Endothelial cell of umbilical vein (primary cell): ENCODE data around the gene PLA2G4B. TPM values are rescaled to one million over a fixed set of nuclear protein-coding genes. Genes with fewer than 3 reads are reported as not detected.

Experiments used
- BruUV-seq: library from RNA; stranded (reverse); fragments of 400-500 nt; replicated peaks from 2 replicates; lab custom pipeline; 2021; lab: Mats Ljungman, UMichigan
- CTCF ChIA-PET: fragments of 300-600, 350-600 bp; sonication (Branson Sonifier 250); formaldehyde crosslinking; loops from one replicate; lab custom pipeline; 2021; ENCODE audit warnings: antibody characterized with exemption, inconsistent platforms; lab: Charles Lee
- POLR2A ChIA-PET: fragments of 300-600, 350-600 bp; sonication (Branson Sonifier 250); formaldehyde crosslinking; loops from one replicate; lab custom pipeline; 2021; ENCODE audit warnings: antibody characterized with exemption, inconsistent platforms; lab: Charles Lee
- DNase-seq: peaks from one replicate; pipeline ENCODE4 v3.0.0-alpha.2; 2011; ENCODE audit warnings: low read depth, low spot score
- FAIRE-seq: peaks from 2 replicates; lab custom pipeline; 2011; peaks lifted over from hg19 to GRCh38; lab: Jason Lieb, UNC
- H2AFZ ChIP-seq: 2 replicates; pipeline ENCODE4 v1.6.0; 2012; ENCODE audit warnings: low read depth, low read length, control low read depth, inconsistent platforms
- H3K27ac ChIP-seq: 2 replicates; pipeline ENCODE4 v1.5.1; 2011; ENCODE audit warnings: low read depth, mild to moderate bottlenecking, control low read depth, low read length, moderate library complexity; ENCODE audit not compliant: insufficient read depth
- H3K27me3 ChIP-seq, 2 experiments: 2 replicates each; pipeline versions ENCODE4 v1.6.0 to v1.6.1; 2011; ENCODE audit warnings: low read length in 2 of 2, mixed read lengths in 1 of 2; ENCODE audit not compliant: control insufficient read depth in 2 of 2, insufficient read depth in 2 of 2
- H3K36me3 ChIP-seq, 2 experiments: 2 replicates in 1 of 2; 3 replicates in 1 of 2; pipeline ENCODE4 v1.5.1; 2011; ENCODE audit warnings: low read length in 2 of 2, mild to moderate bottlenecking in 1 of 2, moderate library complexity in 1 of 2; ENCODE audit not compliant: control insufficient read depth in 2 of 2, insufficient read depth in 2 of 2; ENCODE audit errors: extremely low read depth in 1 of 2
- H3K4me1 ChIP-seq: 3 replicates; pipeline ENCODE4 v1.5.1; 2011; ENCODE audit warnings: mild to moderate bottlenecking, low read length; ENCODE audit not compliant: control insufficient read depth, insufficient read depth; ENCODE audit errors: extremely low read depth
- H3K4me2 ChIP-seq: 2 replicates; pipeline ENCODE4 v1.6.1; 2011; ENCODE audit warnings: low read length, control low read depth, mixed read lengths; ENCODE audit not compliant: insufficient read depth
- H3K4me3 ChIP-seq, 3 experiments: fragments of 200-600 bp in 1 of 3; sonication (generic), shearing (Covaris generic) in 1 of 3; replicated peaks in 1 of 3; 2 replicates each; pipeline ENCODE4 v1.5.1; 2011 to 2016; ENCODE audit warnings: control low read depth in 3 of 3, low read length in 3 of 3, mild to moderate bottlenecking in 2 of 3, inconsistent platforms in 1 of 3, low read depth in 1 of 3, moderate library complexity in 1 of 3; ENCODE audit not compliant: insufficient read depth in 1 of 3
- H3K79me2 ChIP-seq: 2 replicates; pipeline ENCODE4 v1.6.0; 2012; ENCODE audit warnings: low read length, inconsistent platforms; ENCODE audit not compliant: control insufficient read depth, insufficient read depth
- H3K9ac ChIP-seq: replicated peaks from 2 replicates; pipeline ENCODE3; 2011; ENCODE audit warnings: low read length, control low read depth; ENCODE audit not compliant: insufficient read depth; ENCODE audit errors: extremely low read depth
- H3K9me1 ChIP-seq: replicated peaks from 3 replicates; pipeline ENCODE4 v1.6.0; 2011; ENCODE audit warnings: mild to moderate bottlenecking, low read length; ENCODE audit not compliant: control insufficient read depth, insufficient read depth; ENCODE audit errors: extremely low read depth
- H3K9me3 ChIP-seq: replicated peaks from 2 replicates; pipeline ENCODE4 v1.5.1; 2012; ENCODE audit warnings: low read length, inconsistent platforms; ENCODE audit not compliant: control insufficient read depth, insufficient read depth
- H4K20me1 ChIP-seq: replicated peaks from 2 replicates; pipeline ENCODE3; 2011; ENCODE audit warnings: mild to moderate bottlenecking, low read length; ENCODE audit not compliant: control insufficient read depth, insufficient read depth; ENCODE audit errors: extremely low read depth
- POLR2A ChIP-seq: IDR thresholded peaks from 2 replicates; pipeline ENCODE4 v1.6.1; 2012; ENCODE audit warnings: low read depth, mild to moderate bottlenecking, control low read depth, low read length
- dilution Hi-C: fragments of 300-500 bp; cut with MboI; formaldehyde crosslinking; loops from one replicate; pipeline ENCODE4 v1.15.0; 2019; ENCODE audit warnings: low sequenced_read_pairs; ENCODE audit not compliant: extremely low pct_ligation_motif_present
- intact Hi-C: fragments of 100-400 bp; cut with micrococcal nuclease; formaldehyde crosslinking; loops from one replicate; pipeline ENCODE4 v1.10.0; 2022
- polyA plus RNA-seq, 4 experiments: library from polyadenylated mRNA; depleted of rRNA in 3 of 4; stranded (reverse) in 3 of 4; unstranded in 1 of 4; fragments of >200 nt; gene quantifications; 2 replicates each; pipeline versions ENCODE4 v1.2.1 to v1.2.3, GENCODE V29; 2011 to 2012; ENCODE audit warnings: missing spikeins in 1 of 4
- total RNA-seq: library from RNA; stranded (reverse); gene quantifications from 2 replicates; pipeline ENCODE4 v1.2.3, GENCODE V29; 2021
- TF ChIP-seq, protein P1 (sequence below), 2 donors: IDR thresholded peaks; 1 replicate in 1 of 2; 2 replicates in 1 of 2; pipeline ENCODE4 v1.5.1; 2011; ENCODE audit warnings: low read length in 2 of 2, mild to moderate bottlenecking in 2 of 2, moderate library complexity in 2 of 2, control low read depth in 1 of 2, inconsistent platforms in 1 of 2, low read depth in 1 of 2; ENCODE audit not compliant: insufficient read depth in 1 of 2; ENCODE audit errors: extremely low read depth in 1 of 2
- TF ChIP-seq, protein P2 (sequence below): IDR thresholded peaks from 2 replicates; pipeline ENCODE4 v1.6.1; 2011; ENCODE audit not compliant: insufficient read depth, insufficient read length

The PLA2G4B gene
- total and polyA plus RNA-seq, 2 donors (not counting 3 experiments of a cell fraction or from before 2014, with no cell fraction given) = 4.0 to 7.9 TPM

DNA sequence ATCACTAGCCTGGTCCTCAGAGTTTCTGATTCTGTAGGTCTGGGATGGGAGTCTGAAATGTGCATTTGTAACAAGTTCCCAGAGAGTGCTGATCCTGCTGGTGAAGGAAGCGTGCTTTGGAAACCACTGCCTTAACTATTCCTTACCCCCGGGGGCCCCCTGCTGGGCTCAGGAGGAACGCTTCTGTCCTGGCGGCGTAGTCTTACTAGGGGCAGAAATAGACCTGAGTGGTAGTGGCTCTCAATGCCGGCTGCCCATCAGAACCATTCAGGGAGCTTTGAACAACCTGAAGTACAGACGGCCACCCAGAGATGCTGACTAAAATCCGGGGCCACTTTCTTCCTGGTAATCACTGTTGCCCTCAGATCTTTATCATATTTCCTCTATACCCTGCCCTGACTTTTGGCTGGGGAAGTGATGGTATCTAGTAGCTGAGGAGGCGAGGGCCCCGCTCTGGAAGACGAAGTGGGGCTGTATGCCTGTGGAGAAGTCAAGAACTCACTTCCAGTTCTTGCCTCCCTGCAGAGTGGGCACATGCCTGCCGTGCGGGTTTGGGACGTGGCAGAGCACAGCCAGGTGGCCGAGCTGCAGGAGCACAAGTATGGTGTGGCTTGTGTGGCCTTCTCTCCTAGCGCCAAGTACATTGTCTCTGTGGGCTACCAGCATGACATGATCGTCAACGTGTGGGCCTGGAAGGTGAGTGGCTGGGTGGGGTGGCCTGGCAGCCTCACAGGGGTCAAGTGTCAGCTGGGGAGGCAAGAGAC lies 27.0 kb upstream of the PLA2G4B start:
- intact Hi-C loops (loop anchor here (1.0 to 2.0 kb wide), 6 partner anchors 20 to 345 kb away; partner anchors contain the start of gene MAPKBP1), dilution Hi-C loops (no loop called here)
- ChIA-PET CTCF (interaction anchor here (0.9 to 15.9 kb wide), 19 partner anchors 9 to 346 kb away, joined by 3 to 754 read pairs (median 5); partner anchors contain the start of gene MAPKBP1), POLR2A (interaction anchor here (1.3 to 1.4 kb wide), 2 partner anchors 15 to 38 kb away, joined by 3 to 9 read pairs; partner anchors contain the start of gene MAPKBP1)
- Histone ChIP-seq H4K20me1 (no peaks in the 10 kb centered on the region), H3K36me3 (peaks cover 5 to 25% of the 10 kb centered on the region in 2 experiments), H3K9ac (no peak overlapping the region), H3K9me1 (no peaks in the 10 kb centered on the region), H3K9me3 (no peaks in the 10 kb centered on the region), H2AFZ (no peak overlapping the region), H3K4me3 (no peak overlapping the region), H3K27ac (no peak overlapping the region), H3K79me2 (no peaks in the 10 kb centered on the region), H3K4me1 (peaks cover 8% of the 10 kb centered on the region), H3K27me3 (no peaks in the 10 kb centered on the region), H3K4me2 (no peak overlapping the region)
- TF ChIP-seq, protein P1, sequence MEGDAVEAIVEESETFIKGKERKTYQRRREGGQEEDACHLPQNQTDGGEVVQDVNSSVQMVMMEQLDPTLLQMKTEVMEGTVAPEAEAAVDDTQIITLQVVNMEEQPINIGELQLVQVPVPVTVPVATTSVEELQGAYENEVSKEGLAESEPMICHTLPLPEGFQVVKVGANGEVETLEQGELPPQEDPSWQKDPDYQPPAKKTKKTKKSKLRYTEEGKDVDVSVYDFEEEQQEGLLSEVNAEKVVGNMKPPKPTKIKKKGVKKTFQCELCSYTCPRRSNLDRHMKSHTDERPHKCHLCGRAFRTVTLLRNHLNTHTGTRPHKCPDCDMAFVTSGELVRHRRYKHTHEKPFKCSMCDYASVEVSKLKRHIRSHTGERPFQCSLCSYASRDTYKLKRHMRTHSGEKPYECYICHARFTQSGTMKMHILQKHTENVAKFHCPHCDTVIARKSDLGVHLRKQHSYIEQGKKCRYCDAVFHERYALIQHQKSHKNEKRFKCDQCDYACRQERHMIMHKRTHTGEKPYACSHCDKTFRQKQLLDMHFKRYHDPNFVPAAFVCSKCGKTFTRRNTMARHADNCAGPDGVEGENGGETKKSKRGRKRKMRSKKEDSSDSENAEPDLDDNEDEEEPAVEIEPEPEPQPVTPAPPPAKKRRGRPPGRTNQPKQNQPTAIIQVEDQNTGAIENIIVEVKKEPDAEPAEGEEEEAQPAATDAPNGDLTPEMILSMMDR (IDR thresholded peaks at IDR 0.05; ENCODE audit: extremely low read depth in 1 of 2, insufficient read depth in 1 of 2, low read depth in 1 of 2, low read length in 2 of 2) = peak; percentile 93 to 94
- TF ChIP-seq POLR2A = no peak
- TF ChIP-seq, protein P2, sequence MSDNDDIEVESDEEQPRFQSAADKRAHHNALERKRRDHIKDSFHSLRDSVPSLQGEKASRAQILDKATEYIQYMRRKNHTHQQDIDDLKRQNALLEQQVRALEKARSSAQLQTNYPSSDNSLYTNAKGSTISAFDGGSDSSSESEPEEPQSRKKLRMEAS = no peak
- no TSS peak for BruUV-seq
- DNase-seq (peak; percentile 84), FAIRE-seq (peak; percentile 94)
